ENCODE data around the gene DCUN1D2.

DCUN1D2 gene

DNA sequence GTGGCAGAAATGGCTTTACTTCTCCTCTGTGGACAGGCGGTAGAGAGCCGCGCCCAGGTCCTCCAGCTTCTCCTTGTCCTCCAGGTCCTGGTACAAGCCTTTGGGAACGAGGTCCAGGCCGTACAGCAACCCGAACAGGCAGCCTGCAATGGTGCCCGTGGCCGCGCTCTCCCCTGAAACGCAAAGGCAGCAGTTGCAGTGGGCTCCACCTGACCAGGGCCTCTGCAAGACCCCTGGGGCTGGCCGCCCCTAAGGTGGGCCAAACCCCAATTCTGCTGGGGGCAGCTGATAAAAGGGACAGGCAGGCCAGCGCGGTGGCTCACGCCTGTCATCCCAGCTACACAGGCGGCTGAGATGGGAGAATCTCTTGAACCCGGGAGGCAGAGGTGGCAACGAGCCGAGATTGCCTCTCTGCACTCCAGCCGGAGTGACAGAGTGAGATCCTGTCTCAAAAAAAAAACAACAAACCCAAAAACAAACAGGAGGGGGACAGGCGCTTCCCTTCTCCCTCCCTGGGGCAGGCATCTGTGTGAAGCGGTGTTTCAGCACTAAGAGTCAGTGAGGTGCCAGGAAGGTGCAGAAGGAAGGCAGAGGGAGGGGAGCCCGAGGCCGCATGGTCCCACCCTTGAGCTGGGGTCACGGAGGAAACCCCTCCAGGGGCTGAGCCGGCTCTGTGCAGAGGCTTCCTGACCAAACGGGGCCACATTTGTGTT lies 67.5 kb downstream of the DCUN1D2 start:
- DNase-seq, result no peak

DNA sequence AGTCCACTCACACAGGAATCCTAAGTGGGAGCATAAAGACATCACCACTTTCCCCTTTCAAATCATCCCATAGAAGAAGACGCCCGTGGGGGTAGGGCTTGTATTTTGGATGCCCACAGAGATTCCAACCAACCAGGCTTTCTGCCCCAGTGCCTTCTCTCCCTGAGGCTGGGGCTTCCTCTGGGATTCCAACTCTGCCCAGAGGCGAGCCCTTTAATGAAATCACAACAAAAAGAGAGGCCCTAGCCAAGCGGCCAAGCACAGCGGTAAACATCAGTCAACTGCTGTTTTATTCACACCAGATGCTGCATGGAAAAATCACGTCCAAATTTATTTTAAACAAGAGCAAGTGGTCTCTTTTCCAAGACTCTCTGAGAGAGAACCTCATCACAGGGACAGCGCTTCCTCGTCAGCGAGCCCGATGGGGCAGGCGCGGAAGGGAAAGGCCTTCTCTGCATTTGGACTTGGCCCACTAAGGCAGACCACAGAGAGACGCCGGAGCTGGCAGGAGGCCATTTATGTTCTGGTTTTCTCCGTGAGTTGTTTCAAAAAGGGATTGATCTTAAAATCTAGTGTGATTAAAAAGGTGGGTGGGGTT lies 68.7 kb downstream of the DCUN1D2 start:
- DNase-seq, result peak; percentile 65

DNA sequence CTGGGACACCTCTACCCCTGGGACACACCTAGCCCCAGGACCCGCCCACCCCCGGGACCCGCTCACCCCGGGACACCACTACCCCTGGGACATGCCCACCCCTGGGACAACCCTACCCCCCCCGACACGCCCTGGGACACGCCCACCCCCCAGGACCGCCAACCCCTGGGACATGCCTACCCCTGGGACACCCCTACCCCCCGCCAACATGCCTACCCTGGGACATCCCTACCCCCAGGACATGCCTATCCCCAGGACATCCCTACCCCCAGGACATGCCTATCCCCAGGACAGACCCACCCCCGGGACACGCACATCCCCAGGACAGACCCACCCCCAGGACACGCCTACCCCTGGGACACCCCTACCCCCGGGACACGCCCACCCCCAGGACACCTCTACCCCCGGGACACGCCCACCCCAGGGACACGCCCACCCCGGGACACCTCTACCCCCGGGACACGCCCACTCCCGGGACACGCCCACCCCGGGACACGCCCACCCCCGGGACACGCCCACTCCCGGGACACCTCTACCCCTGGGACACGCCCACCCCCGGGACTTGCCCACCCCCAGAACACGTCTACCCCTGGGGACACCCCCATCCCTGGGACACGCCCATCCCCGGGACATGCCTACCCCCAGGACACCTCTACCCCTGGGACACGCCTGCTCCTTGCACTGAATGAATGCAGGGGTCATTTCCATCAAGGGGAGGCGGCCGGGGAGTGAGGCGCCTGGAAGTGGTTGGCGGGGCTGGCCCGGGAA lies 69.5 kb downstream of the DCUN1D2 start:
- DNase-seq, result no peak

DNA sequence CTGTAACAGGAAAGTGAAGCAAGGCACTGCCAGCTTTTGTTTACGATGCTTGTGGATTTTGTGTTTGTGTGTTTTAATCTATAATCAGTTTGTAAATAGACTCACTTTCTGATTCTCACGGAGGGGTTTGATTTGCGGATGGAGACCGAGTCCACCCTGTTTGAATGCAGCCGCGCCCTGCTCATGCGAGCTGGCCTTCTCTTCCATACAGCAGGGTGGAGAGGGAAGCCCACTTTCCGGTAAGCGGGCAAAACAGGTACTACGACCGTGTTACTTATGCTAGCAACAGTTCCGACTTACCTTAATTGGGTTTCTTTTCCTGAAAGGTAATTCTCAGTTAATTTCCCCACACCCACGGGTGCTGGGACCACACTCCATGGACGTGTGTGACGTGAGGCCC lies 70.3 kb downstream of the DCUN1D2 start:
- no peak for DNase-seq

DNA sequence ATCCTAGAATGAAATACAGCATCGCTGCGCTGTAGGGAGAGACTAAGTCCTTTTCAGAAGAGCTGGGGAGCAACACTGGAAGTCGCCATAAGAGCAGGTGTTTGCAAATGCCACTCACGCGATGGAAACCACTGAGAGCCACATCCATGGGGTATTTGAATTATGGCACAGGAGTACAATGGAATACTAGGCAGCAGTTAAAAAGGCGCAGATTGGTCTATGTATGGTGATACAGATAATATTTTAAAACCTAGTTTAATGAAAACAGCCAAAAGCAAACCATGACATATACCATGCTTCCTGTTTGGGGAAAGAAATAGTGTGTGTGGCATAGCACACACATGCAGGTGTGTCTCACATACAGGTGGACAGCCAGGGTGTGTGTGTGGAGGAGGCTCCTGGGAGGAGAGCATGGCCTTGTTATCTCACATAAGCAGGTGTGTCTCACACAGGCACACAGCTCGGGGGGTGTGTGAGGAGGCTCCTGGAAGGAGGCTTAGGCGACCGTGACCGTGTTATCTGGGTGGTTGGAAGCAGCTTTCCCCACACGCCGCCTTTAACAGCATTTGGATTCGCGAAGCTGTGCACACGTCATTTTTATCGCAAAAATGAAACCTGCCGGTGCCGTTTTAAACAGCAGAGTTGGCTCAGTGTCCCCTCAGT lies 70.8 kb downstream of the DCUN1D2 start:
- DNase-seq, result no peak

DNA sequence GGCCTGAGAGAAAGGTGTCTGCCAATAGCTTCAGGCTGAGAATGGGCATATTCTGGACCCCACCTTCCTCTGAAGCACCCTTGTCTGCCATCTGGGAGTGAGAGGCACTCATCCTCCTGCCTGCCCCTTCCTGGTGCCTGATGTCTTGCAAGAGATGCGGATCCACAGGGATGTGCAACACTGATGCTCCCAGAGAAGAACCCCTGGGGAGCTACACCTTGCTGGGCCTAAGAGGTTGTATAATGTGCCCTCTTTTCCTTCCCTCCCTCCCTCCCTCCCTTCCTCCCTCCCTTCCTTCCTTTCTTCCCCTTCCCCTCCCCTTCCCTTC lies 71.8 kb downstream of the DCUN1D2 start:
- no peak for DNase-seq

DNA sequence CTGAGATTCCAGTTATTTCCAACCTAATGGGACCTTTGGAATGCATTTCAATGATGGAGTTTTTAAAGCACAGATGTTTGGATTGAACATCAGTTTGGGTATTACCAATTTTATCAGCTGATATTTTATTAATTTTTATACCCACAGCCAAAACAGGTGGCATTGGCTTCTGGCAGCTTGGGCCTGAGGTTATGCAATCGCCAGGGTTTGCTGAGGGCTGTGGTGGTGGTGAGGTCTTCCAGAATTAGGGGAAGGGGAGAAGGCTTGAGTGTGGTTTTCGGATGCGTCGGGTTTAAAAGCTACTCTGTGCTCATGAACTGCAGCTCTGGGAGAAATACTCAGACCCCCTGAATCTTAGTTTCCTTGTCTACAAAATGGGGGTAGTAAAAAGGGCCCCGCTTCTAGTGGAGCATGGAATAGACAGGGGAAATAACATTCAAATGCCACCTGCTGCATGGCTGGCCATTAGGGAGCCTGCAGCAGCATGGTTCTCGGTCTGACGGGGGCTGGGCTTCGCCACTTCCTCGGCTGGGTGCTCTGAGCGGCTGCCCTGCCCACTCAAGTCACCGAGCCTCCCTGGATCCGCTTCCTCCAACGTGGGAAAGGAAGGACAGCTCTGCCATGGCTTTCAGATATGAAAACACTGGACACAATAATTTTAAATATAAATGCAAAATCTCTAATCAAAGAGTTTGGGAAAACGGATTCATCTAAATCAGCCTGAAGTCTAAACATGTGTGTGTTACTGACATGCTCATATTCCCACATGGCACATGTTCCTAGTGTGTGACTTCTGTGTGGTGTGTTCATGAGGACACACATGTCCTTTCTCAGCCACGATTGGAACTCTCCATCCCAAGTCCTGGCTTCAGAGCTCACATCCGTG lies 72.4 kb downstream of the DCUN1D2 start:
- no peak for DNase-seq

DNA sequence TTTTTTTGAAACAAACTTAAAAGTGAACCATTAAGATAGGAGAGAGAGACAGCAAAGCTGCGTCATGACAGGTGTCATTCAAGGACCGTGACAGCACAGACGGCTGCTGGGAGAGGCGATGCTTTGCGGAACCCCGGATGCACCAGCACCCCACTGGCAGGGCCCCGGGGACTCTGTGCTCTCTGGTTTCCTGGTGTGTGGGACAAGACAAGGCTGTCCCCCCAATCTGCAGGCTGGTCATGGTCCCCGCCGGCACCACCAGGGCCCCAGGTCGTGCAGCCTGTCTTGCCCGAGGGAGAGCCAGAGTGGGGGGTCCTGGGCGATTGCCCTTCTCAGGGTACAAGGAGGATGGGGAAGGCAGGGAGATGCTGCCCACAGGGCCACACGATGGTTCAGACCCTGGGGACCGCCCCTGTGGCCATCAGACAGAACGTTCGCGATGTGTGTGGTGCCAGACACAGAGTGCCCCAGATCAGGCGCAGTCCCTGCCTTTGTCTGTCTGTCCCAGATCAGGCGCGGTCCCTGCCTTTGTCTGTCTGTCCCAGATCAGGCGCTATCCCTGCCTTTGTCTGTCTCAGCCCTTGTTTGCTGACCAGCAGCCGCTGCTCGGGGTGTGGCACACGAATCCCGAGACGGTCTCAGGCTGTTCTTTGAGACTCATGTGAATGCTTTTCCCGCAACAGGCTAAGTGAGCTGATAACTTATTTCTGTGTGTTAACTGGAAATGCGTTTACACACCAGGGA lies 73.3 kb downstream of the DCUN1D2 start:
- DNase-seq, result no peak

DNA sequence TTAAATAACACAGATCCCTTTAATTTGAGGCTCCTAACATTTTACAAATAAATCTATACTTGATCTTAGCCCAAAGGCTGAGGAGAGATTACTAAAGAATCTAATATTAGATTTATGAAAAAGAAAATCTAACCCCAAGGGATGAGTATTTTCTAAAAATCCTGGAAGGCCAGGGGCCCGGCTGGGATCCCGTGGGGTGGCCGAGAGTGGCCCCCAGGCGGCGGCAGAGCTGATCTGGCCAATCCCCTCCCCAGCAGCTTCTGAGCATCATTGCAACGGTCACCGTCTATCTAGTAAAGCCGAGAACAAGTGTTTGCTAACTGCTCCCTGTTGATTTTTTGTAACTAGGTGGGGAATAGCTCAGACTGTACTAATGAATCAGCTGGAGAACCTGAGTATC lies 74.7 kb downstream of the DCUN1D2 start:
- DNase-seq, result no peak

DNA sequence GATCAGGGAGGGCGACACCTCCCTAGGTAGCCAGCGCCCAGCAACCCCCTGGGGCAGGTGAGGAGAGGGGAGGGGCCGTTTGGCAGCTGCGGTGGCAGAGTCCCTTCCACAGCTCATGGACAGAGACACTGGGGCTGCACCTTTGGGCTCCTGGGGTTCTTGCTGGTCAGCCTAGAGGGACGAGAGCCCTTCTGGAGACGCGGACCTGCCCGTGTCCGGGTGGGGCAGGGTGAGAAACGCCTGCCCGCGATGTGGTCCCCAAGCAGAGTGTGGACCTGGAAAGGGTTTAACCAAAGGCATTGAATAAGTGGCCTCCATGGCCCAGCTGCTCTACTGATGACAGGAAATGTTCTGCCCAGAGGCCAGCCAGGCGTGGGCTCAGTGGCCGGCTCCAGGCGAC lies 75.5 kb downstream of the DCUN1D2 start:
- DNase-seq, result no peak

DNA sequence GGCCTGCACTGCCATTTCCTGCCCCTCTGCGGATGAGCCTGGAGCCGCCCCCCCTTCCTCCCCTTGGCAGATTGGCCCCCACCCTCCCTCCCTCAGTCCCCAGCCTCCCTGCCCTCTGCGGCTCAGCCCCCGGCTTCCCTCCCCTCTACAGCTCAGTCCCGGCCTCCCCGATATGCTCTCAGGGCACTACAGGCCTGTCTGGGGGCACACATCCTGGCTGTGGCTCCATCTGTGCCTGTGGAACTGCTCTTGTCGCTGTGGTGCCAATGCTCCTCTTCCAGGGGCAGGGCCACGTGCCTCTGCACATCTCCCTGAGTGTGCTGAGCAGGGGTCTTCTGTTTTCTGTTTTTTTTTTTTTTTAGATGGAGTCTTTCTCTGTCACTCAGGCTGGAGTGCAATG lies 76.2 kb downstream of the DCUN1D2 start:
- DNase-seq, result no peak

DNA sequence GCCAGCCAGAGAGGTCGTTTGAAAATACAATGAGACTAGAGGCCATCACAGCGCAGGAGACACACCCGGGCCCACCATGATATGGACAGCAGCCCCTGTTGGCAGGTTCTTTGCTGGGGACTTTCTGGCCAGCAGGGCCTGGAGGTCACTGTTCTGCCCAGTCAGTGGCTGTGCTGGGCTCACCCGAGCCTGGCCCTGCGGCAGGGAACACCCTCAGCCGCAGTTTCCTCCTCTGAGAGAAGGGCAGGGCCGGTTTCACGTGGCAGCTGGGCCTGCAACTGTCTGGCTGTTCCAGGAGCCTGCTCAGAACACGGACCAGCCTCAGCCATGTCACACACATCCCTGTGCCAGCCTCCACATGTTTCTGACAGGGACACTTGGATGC lies 76.6 kb downstream of the DCUN1D2 start:
- DNase-seq, result no peak

DNA sequence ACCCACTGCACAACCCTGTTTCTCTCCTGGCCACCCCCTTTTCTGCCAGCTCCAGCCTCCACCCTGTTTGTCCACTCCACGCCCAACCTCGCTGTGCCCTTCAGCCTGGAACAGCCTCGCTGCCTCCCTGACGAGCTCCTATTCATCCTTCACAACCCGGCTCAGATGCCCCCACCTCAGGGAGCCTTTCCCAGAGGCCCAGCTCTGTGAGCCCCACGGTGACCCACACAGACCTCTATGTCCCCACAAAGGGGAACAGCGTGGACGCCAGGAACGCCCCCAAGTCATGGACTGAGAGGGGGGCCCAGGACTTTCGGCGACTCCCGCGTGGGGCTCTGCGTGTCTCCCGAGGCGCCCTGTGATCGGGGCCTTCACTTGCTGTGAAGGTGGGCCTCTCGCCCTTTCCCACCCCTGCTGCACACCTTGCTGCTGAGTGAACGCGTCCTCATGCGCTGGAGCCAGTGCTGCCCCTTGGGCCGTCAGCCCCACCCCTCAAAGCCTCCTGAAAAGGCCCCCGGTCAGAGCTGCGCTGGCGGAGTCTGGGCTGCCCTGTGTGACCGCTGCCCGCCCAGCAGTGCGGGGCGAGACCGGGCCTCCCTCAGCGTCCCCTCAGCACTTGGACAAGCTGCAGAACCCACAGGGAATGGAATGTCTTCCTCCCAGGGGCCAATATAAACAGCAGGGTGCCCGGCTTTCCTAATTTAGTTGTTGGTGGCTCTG lies 77.2 kb downstream of the DCUN1D2 start:
- no peak for DNase-seq

DNA sequence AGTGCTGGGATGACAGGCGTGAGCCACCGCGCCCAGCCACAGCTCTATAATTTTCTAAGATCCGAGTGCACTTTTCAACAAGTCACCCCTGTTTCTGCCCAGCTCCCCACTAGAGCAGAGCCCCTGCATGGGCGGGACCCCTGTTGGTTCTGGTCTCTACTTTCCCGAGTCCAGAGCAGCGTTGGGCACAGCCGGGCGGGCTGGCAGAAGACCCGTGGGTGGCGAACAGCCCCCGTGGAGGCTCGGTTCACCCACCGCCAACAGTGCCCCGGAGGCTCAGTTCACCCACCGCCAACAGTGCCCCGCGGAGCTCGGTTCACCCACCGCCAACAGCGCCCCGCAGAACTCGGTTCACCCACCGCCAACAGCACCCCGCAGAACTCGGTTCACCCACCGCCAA lies 78.1 kb downstream of the DCUN1D2 start:
- no peak for DNase-seq

DNA sequence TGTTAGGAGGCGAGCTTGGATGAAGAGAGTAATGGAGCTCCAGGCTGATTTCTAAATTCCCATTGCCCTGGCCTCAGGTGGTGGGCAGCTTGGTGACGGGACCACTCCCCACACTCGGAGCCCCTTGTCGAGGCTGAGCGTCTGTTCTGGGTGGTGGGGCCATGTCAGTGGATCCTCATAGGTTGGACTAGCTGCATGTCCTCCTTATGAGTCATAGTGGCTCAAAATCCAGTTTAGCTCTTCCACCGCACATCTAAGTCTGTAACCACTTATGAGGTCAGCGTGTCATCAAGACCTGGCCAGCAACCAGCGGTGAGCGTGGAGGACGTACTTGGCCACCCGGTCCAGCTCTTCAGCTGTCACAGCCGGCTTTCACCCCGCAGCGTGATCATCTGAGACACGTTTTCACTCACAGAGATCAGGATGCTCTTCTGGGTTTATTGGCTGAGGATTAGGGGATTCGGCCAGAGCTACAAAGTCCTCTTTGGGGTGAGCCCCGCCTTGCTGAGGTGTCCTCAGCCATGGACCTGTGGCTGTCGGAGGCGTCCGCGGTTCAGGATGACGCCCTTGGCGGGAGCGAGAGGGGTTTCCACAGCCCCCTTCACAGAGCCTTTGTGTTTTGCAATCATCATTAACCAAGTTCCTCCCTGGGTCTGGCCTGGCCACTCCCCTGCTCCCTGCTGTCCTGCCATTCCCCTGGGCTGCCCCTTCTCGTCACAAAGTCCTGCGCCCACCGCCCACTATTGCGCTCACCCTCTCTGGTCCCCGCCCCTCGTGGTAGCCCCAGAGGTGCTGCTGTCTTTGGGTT lies 79.1 kb downstream of the DCUN1D2 start:
- peak; percentile 93 for DNase-seq

DNA sequence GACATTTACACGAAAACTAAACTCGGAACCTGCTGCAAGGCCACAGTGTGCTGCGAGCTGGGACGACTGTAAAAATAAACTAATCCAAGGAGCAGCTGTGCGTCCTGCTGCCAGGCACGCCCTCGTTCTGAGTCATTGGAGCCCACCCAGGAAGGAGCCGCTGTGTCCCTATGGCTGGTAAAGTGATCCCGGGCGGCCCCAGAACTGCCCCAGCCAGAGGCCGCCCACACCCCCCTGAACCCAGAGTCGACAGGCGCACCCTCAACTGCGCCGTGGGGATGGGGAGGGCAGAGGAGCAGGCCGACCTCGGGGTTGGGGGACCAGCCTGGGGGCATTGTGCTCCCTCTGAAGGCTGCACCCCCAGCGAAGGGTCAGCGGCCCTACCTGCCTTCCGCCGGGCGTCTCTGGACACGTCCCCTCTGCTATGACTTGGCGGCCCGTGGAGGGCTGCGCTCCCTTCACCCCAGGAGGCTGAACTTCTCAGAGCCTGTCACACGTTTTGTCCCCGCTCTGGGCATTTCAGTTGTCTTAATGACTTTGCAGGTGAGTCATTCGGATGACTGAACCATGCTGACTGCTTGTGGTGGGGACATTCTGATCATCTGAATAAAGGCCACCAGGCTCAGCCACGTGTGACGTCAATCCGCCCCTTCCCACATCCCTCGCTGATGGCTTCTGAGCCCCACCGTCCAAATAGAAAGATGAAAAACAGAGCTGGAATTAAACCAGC lies 79.9 kb downstream of the DCUN1D2 start:
- DNase-seq, result peak; percentile 92

DNA sequence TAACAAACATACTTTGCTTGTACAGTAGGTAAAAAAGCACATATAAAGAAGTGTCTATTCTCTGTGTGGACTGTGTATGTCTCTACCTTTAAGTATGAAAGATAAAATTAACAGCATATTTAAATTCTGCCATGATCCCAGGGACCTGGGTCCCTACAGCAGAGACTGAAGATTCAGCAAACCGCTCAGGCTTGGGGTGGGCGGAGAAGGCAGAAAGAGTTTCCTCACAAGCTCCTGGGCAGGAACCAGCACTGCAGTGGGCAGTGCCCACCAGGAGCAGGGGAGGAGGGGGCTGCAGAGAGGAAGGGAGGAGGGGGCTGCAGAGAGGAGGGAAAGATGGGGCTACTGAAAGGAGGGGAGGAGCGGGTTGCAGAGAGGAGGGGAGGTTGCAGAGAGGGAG lies 81.9 kb downstream of the DCUN1D2 start:
- no peak for DNase-seq

DNA sequence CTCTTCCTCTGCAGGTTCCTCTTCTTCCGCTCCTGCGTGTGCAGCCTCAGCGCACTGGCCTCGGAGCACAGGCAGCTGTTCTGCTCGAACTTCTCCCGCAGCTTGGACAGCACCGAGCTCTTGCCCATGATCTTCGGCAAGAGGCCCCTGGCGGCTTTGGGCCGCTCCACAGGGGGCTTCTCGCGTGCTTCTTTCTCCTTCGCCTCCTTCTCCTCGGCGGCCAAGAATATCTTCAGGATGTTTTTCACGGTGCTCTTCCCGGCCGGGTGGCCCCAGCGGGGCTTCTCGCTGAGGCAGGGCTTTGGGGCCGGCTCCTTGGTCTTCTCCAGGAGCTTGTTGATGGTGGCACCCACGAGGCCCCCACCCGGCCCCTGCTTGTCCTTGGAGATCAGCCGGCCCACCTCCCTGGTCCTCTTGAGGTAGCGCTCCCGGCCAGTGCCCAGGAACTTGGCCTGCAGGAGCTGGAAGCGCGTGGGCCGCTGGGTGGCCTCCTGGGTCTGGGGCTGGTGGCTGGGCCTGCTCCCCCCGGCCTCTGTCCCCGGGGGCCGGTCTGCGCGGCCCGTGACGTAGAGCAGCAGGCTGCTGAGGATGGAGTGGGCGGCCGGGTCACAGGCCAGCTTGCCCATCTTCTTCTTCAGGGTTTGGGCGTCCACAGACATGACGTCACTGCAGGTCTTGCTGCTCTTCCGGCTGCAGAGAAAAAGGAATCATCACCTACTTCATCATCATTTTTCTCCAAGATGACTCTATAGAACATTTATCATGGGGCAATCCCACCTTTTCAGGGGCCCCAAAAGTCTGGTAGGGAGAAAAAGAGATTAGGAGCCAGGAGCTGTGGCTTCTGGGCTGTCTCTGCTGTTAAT lies 82.7 kb downstream of the DCUN1D2 start:
- DNase-seq, result no peak

Measured in fibroblast of skin of scalp (primary cell).